NCI-H2171 (cell line): ENCODE data around the gene PRPF19.
"Not testable (repeated sequence)": the region's sequence is repeated elsewhere in the genome, so short reads cannot be mapped to it uniquely, and the experiment has no call there.

ENCODE experiments used
- DNase-seq: peaks from one replicate; lab custom pipeline; 2025; lab: John Stamatoyannopoulos, UW

The PRPF19 gene

GRCh38 chr11:60923326-60923725, 16.9 kb upstream of the PRPF19 start:
- no peak for DNase-seq

DNA sequence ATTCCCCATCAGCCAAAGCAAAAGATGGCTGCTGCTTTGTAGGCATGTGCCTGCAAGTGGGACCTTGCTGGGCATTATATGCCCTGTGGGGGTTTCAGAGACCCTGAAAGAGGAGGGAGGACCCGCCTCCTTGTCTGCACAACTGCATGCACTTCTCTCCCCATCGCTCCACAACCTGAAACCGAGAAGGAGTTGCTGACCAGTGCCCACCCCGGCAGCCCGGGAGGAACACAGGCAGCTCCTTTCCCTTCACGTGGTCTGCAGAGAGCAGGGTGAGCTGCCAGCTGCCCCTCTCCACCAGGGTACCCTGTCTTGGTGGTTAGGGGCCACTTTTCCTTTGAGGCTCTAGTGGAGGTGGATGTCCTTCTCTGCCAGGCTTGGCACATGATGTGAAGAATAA, 16.5 kb upstream of the PRPF19 start:
- DNase-seq = no peak

GRCh38 chr11:60921777-60922335, 15.5 kb upstream of the PRPF19 start:
- DNase-seq = no peak

DNA sequence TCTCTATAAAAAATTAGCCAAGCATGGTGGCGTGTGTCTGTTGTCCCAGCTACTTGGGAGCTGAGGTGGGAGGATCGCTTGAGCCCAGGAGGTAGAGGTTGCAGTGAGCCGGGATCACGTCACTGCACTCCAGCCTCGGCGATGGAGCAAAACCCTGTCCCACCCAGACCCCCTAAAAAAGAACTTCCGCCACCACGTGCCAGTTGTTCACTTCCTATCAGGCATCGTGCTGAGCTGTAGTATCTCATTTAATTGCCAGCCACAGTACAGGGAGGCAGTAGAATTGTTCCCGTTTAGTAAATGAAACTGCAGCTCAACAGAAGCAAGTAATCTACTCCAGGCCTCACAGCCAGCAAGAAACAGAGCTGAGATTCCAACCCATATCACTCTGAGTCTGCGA, 14.9 kb upstream of the PRPF19 start:
- DNase-seq = no peak

- no peak for DNase-seq
Measured at GRCh38 chr11:60919956-60920355, 13.6 kb upstream of the PRPF19 start.

GRCh38 chr11:60919320-60919719, 12.9 kb upstream of the PRPF19 start:
- DNase-seq = no peak

GRCh38 chr11:60918939-60919265, 12.5 kb upstream of the PRPF19 start:
- no peak for DNase-seq

DNA sequence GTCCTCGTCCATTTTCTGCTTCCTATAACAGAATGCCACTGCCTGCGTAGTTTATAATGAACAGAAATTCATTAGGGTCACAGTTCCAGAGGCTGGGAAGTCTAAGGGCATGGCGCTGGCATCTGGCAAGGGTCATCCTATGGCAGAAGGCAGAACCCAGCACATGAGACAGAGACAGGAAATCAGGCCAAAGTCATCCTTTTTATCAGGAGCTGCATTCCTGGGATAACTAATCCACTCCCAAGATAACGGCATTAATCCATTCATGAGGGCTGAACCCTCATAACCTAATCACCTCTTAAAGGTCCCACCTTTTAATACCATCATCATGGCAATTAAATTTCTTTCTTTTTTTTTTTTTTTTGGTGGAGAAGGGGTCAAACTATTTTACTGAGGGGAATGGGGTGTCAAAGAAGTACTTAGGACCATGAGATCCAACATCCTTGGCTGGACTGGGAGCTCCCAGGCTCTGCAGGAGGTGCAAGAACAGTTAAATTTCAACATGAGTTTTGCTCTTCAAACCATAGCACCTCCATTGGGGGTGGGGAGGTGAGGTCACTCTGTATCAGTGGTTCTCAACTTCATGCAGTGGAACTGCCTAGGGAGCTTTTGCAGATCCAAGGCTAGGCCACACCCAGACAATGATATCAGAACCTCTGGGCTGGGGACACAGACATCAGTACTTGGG, 12.0 kb upstream of the PRPF19 start:
- no peak for DNase-seq

DNA sequence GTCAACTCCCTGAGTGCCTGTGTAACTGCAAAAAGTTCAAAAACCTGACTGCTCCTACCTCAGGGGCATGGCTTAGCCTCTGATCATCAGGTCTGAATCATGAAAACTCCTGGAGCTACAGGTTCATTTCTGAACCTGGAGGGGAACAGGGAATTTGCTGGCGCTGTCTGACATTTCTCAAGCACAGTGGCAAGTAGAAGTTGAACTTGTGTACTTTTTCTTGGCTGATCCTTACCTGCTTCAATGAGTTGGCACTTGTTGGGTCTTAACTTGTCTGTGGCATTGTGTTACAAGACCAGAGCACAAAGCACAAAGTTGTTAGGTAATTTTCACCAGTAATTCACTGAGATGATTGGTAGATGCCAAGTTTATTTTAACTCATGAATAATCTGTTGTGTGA, 10.9 kb upstream of the PRPF19 start:
- no peak for DNase-seq

- no peak for DNase-seq
Measured at GRCh38 chr11:60916669-60917206, 10.4 kb upstream of the PRPF19 start.

GRCh38 chr11:60915248-60915914, 9.0 kb upstream of the PRPF19 start:
- no peak for DNase-seq

DNA sequence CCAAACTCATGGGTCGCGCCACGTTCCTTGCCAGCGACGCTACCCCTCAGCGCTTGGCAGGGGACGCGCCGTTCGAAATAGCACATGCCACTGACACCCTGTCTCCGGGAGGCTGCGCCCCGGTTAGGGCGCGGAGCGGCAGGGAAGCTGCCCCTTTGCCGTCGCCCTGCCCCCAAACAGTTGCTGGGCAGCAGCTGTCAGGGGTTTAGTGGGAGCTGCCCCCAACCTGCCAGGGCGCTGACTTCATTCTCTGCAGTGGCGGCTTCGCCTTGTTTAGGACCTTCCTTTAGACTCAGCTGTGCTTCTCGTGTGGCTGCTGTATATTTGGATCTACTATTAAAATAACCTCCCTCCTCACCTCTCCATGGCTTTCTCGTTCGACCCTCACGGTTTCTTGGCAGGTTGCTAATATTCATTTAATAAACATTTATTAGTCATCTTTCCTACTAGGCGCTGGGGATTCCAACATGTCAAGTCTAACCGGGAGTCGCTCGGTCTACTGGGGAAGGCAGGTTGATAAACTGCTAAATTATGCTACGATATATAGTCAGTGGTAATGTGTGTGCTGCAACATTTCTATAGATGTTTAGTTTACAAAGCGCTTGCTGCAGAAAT, 8.4 kb upstream of the PRPF19 start:
- peak; percentile 42 for DNase-seq

- DNase-seq = peak; percentile 94
Measured at GRCh38 chr11:60913793-60914632, 7.6 kb upstream of the PRPF19 start, which contains the start of gene TMEM109. Gene TMEM109, plus strand, starts transcription at chr11:60914158. Its CDS starts 5,536 bp downstream, at chr11:60919694.

DNA sequence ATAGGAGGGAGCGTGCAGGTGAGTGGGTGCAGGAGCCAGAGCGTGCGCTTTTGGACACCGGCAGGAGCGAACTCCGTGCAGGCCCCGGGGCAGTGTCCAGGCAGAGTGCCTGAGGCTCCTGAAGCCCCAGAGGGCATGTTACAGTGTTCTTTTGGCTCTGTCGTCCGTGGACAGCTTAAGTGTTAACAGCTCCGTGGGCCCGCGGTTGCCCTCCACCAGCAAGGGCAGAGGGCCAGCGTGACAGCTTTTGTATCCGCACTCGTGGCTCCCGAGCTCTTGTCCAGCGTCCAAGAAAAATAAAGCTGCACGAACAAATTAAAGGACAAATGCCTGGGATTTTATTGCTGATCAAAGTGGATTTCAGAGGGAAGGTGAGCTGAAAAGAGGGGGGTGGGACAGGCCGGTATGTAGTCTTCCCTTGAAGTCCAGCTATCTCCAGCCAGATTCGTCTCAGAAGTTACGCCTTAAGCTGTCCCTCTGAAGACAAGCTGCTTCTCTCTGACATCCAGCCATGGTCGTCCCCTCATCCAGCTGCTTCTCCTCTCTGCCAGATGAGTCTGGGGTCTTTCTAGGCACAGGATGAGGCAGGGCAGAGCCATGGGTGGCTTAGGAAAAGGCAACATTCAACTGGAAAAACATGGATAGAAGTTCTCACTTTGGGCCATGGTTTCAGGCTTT, 6.6 kb upstream of the PRPF19 start:
- DNase-seq = no peak

DNA sequence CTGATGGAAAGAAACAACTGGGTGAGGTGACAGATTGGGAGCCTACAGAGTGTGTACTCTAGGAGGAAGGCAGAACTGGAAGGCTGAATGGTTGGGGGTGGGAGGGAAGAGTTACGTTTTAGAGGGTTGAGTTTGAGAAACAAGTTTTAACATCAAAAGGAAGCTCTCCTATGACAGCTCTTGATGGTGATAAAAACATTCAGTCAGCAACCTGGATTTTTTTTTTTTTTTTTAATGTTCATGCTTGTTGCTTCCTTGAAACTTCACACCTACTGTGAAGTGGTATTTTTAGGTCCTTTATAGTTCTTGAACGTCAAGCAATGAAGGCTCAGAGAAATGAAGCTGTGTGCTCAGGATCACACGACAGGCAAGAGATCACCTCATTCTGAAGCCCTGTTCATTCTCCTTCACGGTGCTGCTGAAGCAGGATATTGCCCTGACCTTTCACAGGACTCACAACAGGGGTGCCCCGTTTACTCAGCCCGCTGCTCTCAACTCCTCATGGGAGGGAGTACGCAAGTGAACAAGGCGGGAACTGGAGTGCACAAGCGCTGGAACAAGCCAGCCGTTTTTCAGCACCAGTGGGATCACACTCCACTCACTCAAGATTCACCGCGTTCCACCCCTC, 6.0 kb upstream of the PRPF19 start:
- no peak for DNase-seq

GRCh38 chr11:60910711-60911380, 4.5 kb upstream of the PRPF19 start:
- no peak for DNase-seq

- no peak for DNase-seq
Measured at GRCh38 chr11:60910281-60910687, 3.9 kb upstream of the PRPF19 start.

GRCh38 chr11:60909680-60910280, 3.4 kb upstream of the PRPF19 start:
- not testable (repeated sequence) for DNase-seq

GRCh38 chr11:60908803-60909202, 2.4 kb upstream of the PRPF19 start:
- no peak for DNase-seq
